ENCODE results near the gene OOSP1. TPM values are rescaled to one million over a fixed set of nuclear protein-coding genes. Genes with fewer than 3 reads are reported as not detected.

The OOSP1 gene
- total and polyA plus RNA-seq, 2 donors (not counting 3 experiments of a cell fraction or from before 2014, with no cell fraction given) = 0.11 TPM; not detected in 1

GRCh38 chr11:59894616-59895015, 43.6 kb upstream of the OOSP1 start:
- Histone ChIP-seq H3K4me3 (replicated peaks in 1 of 3; ENCODE audit: insufficient read depth in 1 of 3, low read depth in 1 of 3, low read length in 3 of 3) (no peak overlapping the region), H3K9me1 (replicated peaks; ENCODE audit: control insufficient read depth, extremely low read depth, insufficient read depth, low read length) (no peaks in the 10 kb centered on the region), H3K36me3 (ENCODE audit: control insufficient read depth in 2 of 2, extremely low read depth in 1 of 2, insufficient read depth in 2 of 2, low read length in 2 of 2) (no peaks in the 10 kb centered on the region), H3K4me2 (ENCODE audit: insufficient read depth, low read length) (no peak overlapping the region), H3K27ac (ENCODE audit: insufficient read depth, low read depth, low read length) (no peak overlapping the region), H3K4me1 (ENCODE audit: control insufficient read depth, extremely low read depth, insufficient read depth, low read length) (no peaks in the 10 kb centered on the region), H4K20me1 (replicated peaks; ENCODE audit: control insufficient read depth, extremely low read depth, insufficient read depth, low read length) (no peaks in the 10 kb centered on the region), H3K27me3 (ENCODE audit: control insufficient read depth in 2 of 2, insufficient read depth in 2 of 2, low read length in 2 of 2) (peaks cover 0 to 3% of the 10 kb centered on the region in 2 experiments), H3K9ac (replicated peaks; ENCODE audit: extremely low read depth, insufficient read depth, low read length) (no peak overlapping the region), H2AFZ (ENCODE audit: low read depth, low read length) (no peak overlapping the region), H3K79me2 (ENCODE audit: control insufficient read depth, insufficient read depth, low read length) (no peaks in the 10 kb centered on the region), H3K9me3 (replicated peaks; ENCODE audit: control insufficient read depth, insufficient read depth, low read length) (no peaks in the 10 kb centered on the region)
- no peak for FAIRE-seq
- intact Hi-C loops (cut with micrococcal nuclease) = no loop called here
- DNase-seq (ENCODE audit: low read depth, low spot score) = no peak
- TF ChIP-seq MAX (IDR thresholded peaks at IDR 0.05; ENCODE audit: insufficient read depth, insufficient read length) (no peak), POLR2AphosphoS5 (IDR thresholded peaks at IDR 0.05; ENCODE audit: insufficient read depth, low read depth, low read length) (no peak), MYC (IDR thresholded peaks at IDR 0.05; ENCODE audit: low read depth, low read length) (no peak), EZH2 (IDR thresholded peaks at IDR 0.05; ENCODE audit: borderline replicate concordance, low read depth, low read length, severe bottlenecking) (no peak), CTCF (IDR thresholded peaks at IDR 0.05; ENCODE audit: extremely low read depth in 1 of 2, insufficient read depth in 1 of 2, low read depth in 1 of 2, low read length in 2 of 2) (no peak), FOS (IDR thresholded peaks at IDR 0.05; ENCODE audit: borderline replicate concordance, insufficient read depth, low read length) (no peak), GATA2 (IDR thresholded peaks at IDR 0.05; ENCODE audit: insufficient read depth, insufficient read length, low read depth, low read length) (no peak), JUN (IDR thresholded peaks at IDR 0.05; ENCODE audit: borderline replicate concordance, insufficient read depth, insufficient read length, low read depth) (no peak), POLR2A (IDR thresholded peaks at IDR 0.05; ENCODE audit: low read depth, low read length) (no peak)
- CTCF ChIA-PET = interaction anchor here (1.1 to 2.9 kb wide), 2 partner anchors 24 to 30 kb away, joined by 3 to 14 read pairs; no protein-coding TSS in a partner anchor
- dilution Hi-C loops (cut with MboI; ENCODE audit: extremely low pct_ligation_motif_present, low sequenced_read_pairs) = no loop called here
- POLR2A ChIA-PET = no interaction called here
- no TSS peak for BruUV-seq (replicated peaks)

Data from endothelial cell of umbilical vein (primary cell).